OCI-LY7 (cell line): ENCODE results near the gene TBC1D9B. TPM values are rescaled to one million over a fixed set of nuclear protein-coding genes. Genes with fewer than 3 reads are reported as not detected.

Experiments
- BruUV-seq: library from RNA; stranded (reverse); fragments of 400-500 nt; replicated peaks from 2 replicates; lab custom pipeline; 2021; lab: Mats Ljungman, UMichigan
- CTCF ChIA-PET: fragments of 300-600 bp; sonication (Branson Sonifier 250); formaldehyde crosslinking; loops from one replicate; lab custom pipeline; 2022; ENCODE audit warnings: antibody characterized with exemption; ENCODE audit not compliant: unreplicated experiment; lab: Charles Lee
- POLR2A ChIA-PET: fragments of 300-600 bp; sonication (Branson Sonifier 250); formaldehyde crosslinking; loops from one replicate; lab custom pipeline; 2022; ENCODE audit warnings: antibody characterized with exemption; lab: Charles Lee
- DNase-seq: peaks from one replicate; pipeline ENCODE4 v3.0.0-alpha.2; 2015; ENCODE audit warnings: low spot score
- H2AFZ ChIP-seq: fragments of 200-600 bp; sonication (generic), shearing (Covaris generic); 2 replicates; pipeline ENCODE4 v1.6.1; 2014; ENCODE audit warnings: mild to moderate bottlenecking, antibody characterized with exemption, low read length, moderate library complexity
- H3K27ac ChIP-seq: fragments of 200-600 bp; sonication (generic); 2 replicates; pipeline ENCODE4 v1.5.1; 2014; ENCODE audit warnings: mixed run types, low read depth, mild to moderate bottlenecking, moderate library complexity, low read length, inconsistent platforms; ENCODE audit not compliant: poor library complexity, severe bottlenecking
- H3K36me3 ChIP-seq: fragments of 200-600 bp; sonication (generic); 2 replicates; pipeline ENCODE4 v1.6.1; 2014; ENCODE audit warnings: mild to moderate bottlenecking, antibody characterized with exemption, low read length, moderate library complexity, mixed read lengths; ENCODE audit not compliant: insufficient read depth
- H3K4me1 ChIP-seq: fragments of 200-600 bp; sonication (generic); 2 replicates; pipeline ENCODE4 v1.5.1; 2014; ENCODE audit warnings: mild to moderate bottlenecking, low read length; ENCODE audit not compliant: insufficient read depth, poor library complexity, severe bottlenecking
- H3K4me2 ChIP-seq: fragments of 200-600 bp; sonication (generic); 2 replicates; pipeline ENCODE4 v1.6.1; 2014; ENCODE audit warnings: mild to moderate bottlenecking, low read length
- H3K4me3 ChIP-seq: fragments of 200-600 bp; sonication (generic); 2 replicates; pipeline ENCODE4 v1.5.1; 2014; ENCODE audit warnings: mild to moderate bottlenecking, low read depth, low read length; ENCODE audit not compliant: poor library complexity, severe bottlenecking
- H3K79me2 ChIP-seq: fragments of 200-600 bp; sonication (generic); 2 replicates; pipeline ENCODE4 v1.6.1; 2016; ENCODE audit warnings: low read depth, mild to moderate bottlenecking, low read length, moderate library complexity, mixed read lengths; ENCODE audit not compliant: insufficient read depth
- H3K9me2 ChIP-seq: fragments of 200-600 bp; sonication (generic); 2 replicates; pipeline ENCODE4 v1.6.1; 2016; ENCODE audit warnings: mild to moderate bottlenecking, low read length, mixed read lengths; ENCODE audit not compliant: insufficient read depth
- H3K9me3 ChIP-seq: fragments of 200-600 bp; sonication (generic); 2 replicates; pipeline ENCODE4 v1.6.1; 2014; ENCODE audit warnings: mild to moderate bottlenecking, mixed run types, low read length, mixed read lengths
- H4K20me1 ChIP-seq: fragments of 200-600 bp; sonication (generic); 2 replicates; pipeline ENCODE4 v1.6.1; 2014; ENCODE audit warnings: mild to moderate bottlenecking, antibody characterized with exemption, low read length, moderate library complexity, mixed read lengths; ENCODE audit not compliant: insufficient read depth
- CTCF ChIP-seq: fragments of 200-600 bp; sonication (generic); conservative IDR thresholded peaks from 2 replicates; pipeline ENCODE4 v1.5.1; 2014; ENCODE audit warnings: mild to moderate bottlenecking, antibody characterized with exemption, low read length, moderate library complexity, mixed read lengths
- EZH2phosphoT487 ChIP-seq: fragments of 200-600 bp; sonication (generic); IDR thresholded peaks from 2 replicates; pipeline ENCODE4 v1.6.1; 2018; ENCODE audit warnings: low read depth, borderline replicate concordance, mild to moderate bottlenecking, mixed run types, antibody characterized with exemption, low read length, moderate library complexity, mixed read lengths
- intact Hi-C: fragments of 100-400 bp; cut with micrococcal nuclease; formaldehyde crosslinking; loops from one replicate; pipeline ENCODE4 v1.10.0; 2022; ENCODE audit not compliant: unreplicated experiment
- total RNA-seq, 2 experiments: library from RNA; depleted of rRNA in 1 of 2; stranded (reverse); fragments of >200 nt in 1 of 2; shearing (Covaris generic) in 1 of 2; gene quantifications; 2 replicates each; pipeline ENCODE4 v1.2.3, GENCODE V29; 2014 to 2022

Gene TBC1D9B
- total RNA-seq, 2 experiments from 2014 or later: 52.2 to 106 TPM

GRCh38 chr5:179878222-179879002 lies 29.3 kb downstream of the TBC1D9B start:
- TF ChIP-seq CTCF: no peak
- no peak for TF ChIP-seq EZH2phosphoT487
- H3K4me2 ChIP-seq: no peak overlapping the region
- no peaks in the 10 kb centered on the region for H3K79me2 ChIP-seq
- no peak for DNase-seq
- no peaks in the 10 kb centered on the region for H3K9me2 ChIP-seq
- peaks cover 70% of the 10 kb centered on the region for H3K36me3 ChIP-seq
- intact Hi-C loops: no loop called here
- H3K27ac ChIP-seq: no peak overlapping the region
- CTCF ChIA-PET: no interaction called here
- peaks cover 13% of the 10 kb centered on the region for H3K9me3 ChIP-seq
- no peaks in the 10 kb centered on the region for H3K4me1 ChIP-seq
- POLR2A ChIA-PET: interaction anchor here (1.0 kb wide), 1 partner anchor 28 kb away, joined by 3 read pairs; no protein-coding TSS in a partner anchor
- no peak overlapping the region for H2AFZ ChIP-seq
- no TSS peak for BruUV-seq
- H4K20me1 ChIP-seq: no peaks in the 10 kb centered on the region
- no peak overlapping the region for H3K4me3 ChIP-seq

- Histone ChIP-seq H3K9me3 (no peaks in the 10 kb centered on the region), H2AFZ (no peak overlapping the region), H3K79me2 (no peaks in the 10 kb centered on the region), H4K20me1 (no peaks in the 10 kb centered on the region), H3K4me2 (no peak overlapping the region), H3K27ac (no peak overlapping the region), H3K9me2 (no peaks in the 10 kb centered on the region), H3K4me3 (no peak overlapping the region), H3K36me3 (peaks cover 61% of the 10 kb centered on the region), H3K4me1 (no peaks in the 10 kb centered on the region)
- ChIA-PET CTCF (no interaction called here), POLR2A (interaction anchor here (1.1 kb wide), 1 partner anchor 9 kb away, joined by 6 read pairs; no protein-coding TSS in a partner anchor)
- BruUV-seq: no TSS peak
- intact Hi-C loops: no loop called here
- TF ChIP-seq EZH2phosphoT487: no peak
- DNase-seq: no peak
These were observed 31.1 kb downstream of the TBC1D9B start for GRCh38 chr5:179876610-179876952.

- Histone ChIP-seq H3K79me2 (no peaks in the 10 kb centered on the region), H2AFZ (no peak overlapping the region), H3K9me3 (no peaks in the 10 kb centered on the region), H3K4me3 (no peak overlapping the region), H3K4me1 (no peaks in the 10 kb centered on the region), H4K20me1 (no peaks in the 10 kb centered on the region), H3K4me2 (no peak overlapping the region), H3K9me2 (no peaks in the 10 kb centered on the region), H3K36me3 (peaks cover 61% of the 10 kb centered on the region), H3K27ac (no peak overlapping the region)
- ChIA-PET CTCF (no interaction called here), POLR2A (interaction anchor here (1.1 kb wide), 1 partner anchor 8 kb away, joined by 6 read pairs; no protein-coding TSS in a partner anchor)
- DNase-seq: no peak
- intact Hi-C loops: no loop called here
- no peak for TF ChIP-seq CTCF
- no peak for TF ChIP-seq EZH2phosphoT487
- BruUV-seq: no TSS peak
These were observed 31.7 kb downstream of the TBC1D9B start for GRCh38 chr5:179875741-179876609.
